NCI-H2171 (cell line): ENCODE measurements around the gene TGFBR3.

ENCODE experiments used
- DNase-seq: peaks from one replicate; lab custom pipeline; 2025; lab: John Stamatoyannopoulos, UW

TGFBR3 gene

DNA sequence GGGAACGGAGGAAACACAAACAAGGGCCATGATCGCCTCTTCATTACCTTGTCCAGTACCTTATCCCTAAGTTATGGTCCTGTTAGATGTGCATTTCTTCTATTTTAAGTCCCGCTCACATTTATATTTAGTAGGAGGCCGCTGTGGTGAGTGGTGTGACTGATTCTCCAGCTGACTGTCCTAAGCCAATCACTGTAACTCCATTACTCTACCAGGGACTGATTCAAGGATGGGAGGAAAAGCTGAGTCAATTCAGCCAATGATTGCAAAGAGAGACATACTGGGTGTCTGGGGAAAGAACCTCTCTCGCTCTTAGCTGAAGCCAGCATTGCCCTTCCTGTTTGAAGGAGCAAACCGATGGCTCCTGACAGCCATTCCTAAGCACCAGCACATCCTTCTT, 59.7 kb downstream of the TGFBR3 start:
- DNase-seq: no peak

DNA sequence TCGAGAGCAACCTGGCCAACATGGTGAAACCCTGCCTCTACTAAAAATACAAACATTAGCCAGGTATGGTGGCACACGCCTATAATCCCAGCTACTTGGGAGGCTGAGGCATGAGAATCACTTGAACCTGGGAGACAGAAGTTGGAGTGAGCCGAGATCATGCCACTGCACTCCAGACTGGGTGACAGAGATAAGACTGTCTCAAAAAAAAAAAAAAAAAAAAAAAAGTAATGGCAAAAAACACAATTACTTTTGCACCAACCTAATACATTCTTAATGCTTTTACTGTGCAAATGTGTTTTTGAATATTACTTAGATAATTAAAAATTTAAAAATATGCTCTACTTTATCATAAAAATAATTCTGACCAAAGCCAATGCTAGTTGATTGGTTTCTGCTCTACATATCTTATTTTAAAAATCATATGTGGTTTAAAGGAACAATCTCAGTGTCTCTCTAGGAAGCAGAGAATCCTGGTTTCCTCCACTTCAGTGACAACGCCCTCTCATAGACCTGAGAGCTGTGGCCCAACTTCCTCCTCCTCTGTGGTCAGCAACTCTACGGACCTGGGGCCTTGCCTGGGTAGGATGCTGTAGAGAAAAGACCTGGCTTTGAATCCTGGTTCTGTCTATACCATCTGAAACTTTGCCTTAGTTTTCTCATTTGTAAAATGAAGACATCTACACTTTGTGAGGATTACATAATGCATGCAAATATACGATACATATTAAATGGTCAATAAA, 64.7 kb downstream of the TGFBR3 start:
- DNase-seq: no peak

DNA sequence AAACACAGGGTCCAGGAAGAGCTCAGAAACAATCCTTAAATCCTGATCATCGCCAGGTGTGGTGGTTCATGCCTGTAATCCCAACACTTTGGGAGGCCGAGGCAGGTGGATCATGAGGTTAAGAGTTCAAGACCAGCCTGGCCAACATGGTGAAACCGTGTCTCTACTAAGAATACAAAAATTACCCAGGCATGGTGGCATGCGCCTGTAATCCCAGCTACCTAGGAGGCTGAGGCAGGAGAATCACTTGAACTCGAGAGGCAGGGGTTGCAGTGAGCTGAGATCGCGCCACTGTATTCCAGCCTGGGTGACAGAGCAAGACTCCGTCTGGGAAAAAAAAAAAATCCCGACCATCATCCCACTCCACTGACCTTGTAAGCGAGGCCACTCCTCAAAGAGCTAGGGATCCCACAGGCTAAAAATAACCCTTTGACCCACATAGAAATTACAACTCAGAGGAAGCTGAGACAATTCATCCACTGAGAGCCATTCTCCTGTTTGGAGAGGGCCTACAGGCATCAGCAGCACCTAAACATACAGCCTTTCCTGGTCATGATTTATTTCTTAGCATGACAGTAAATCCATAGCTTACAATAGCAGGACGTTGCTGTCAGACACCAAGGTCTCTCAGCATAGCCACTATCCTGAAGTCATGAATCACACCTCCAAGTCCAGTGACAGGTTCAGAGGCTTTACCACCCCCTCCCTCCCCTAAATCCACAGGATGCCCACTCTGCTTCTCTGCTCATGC, 66.7 kb downstream of the TGFBR3 start:
- DNase-seq: no peak

DNA sequence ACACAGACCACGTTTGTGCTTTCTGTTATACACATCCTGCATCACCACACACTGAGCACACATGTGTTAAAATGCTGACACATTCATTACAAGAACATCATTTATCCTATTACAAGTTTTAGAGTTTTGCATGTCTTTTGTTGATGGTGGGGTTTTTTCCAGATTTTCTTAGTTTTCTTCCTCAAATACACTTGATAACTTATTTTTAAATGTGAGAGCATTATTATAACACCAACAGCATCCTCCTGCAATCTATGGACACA, 67.3 kb downstream of the TGFBR3 start:
- DNase-seq: no peak

GRCh38 chr1:91817211-91817905, 68.6 kb downstream of the TGFBR3 start:
- DNase-seq: no peak

DNA sequence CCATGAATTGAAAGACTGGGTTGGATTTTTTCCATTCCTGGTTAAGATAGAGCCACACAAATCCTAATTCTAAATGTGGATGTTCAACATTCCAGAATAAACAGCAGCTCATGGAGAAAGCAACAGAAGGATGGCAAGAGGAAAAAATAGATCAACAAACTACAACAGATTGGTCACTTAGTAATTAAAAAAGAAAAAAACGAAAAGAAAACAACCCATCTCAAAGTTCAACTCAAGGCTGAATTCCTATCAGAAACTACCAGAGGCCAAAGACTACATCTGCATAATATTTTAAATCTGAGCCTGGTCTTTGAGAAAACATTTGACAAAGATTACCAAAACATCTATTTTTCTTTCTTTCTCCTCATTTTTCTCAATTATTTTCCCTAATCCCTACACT, 69.9 kb downstream of the TGFBR3 start:
- DNase-seq: no peak

DNA sequence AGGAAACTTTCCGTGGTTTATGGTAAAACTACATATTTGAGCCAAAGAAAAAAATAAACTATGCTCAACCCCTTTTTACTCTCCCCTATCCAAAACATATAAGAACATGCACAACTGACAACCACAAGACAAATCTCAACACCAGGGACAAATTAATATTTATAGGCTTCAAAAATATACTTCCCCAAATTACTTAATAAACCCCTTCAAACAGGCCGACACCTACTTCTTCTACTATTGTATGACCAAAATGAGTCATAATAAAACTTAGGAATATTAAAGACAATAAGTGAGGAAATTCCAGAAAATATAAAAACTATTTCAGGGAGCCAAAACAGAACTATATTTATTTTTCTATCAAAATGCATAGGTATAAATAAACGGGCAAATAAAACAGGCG, 71.5 kb downstream of the TGFBR3 start:
- no peak for DNase-seq

DNA sequence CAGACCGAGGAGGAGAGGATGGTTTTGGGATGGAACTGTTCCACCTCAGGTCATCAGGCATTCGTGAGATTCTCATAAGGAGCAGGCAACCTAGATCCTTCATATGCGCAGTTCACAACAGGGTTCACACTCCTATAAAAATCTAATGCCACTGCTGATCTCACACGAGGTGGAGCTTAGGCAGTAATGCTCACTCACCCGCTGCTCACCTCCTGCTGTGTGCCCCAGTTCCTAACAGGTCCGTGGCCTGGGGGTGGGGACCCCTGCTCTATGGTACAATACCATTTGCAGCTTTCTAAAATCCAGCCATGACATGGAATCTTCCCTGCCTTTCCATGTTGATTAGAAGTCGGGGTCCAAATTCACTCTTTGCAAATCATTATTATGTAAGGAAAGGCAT, 72.1 kb downstream of the TGFBR3 start:
- no peak for DNase-seq

GRCh38 chr1:91811363-91812025, 74.5 kb downstream of the TGFBR3 start:
- no peak for DNase-seq

GRCh38 chr1:91809317-91809716, 76.6 kb downstream of the TGFBR3 start:
- DNase-seq: no peak

GRCh38 chr1:91807921-91808620, 77.9 kb downstream of the TGFBR3 start:
- no peak for DNase-seq

DNA sequence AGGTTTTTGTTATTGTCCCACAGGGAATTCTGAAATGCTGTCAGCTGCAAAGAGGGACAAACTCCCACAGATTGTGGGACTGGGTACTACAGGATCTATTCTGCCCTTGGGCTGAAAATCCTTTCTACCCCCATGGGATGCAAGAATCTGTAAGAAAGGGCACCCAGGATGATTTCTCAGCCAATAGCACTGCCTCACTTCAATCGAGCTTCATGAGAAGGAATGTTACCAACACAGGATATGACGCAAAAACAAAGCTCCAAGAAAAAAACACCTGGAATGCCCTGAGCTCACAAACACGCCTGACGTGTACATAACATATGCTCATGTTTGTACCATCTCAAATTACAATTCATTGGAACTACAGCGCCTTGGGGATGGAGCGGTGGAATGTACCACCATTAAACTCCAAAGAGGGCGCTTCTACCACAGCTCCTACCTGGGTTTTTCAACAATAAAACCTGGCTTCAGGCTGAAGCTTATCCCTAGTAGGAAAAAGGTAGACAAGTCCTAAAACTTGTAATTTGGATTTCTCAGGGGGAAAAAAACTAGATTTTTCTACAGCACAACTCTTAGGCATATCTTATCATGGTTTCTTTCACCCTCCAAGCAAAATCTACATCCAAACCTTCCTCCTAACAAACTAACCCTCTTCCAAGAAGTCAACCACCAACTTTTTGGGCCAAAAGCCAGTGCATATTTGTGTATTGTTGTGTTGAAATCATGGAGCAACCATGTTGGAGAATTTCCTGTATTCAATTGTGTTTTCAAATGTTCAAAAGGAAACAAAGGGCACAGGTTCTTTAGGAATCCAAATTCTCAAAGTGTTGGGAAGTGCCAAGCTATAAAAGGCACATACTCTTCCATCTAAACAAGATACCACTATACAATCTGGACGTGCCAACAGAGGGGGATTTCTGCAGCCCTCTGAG, 78.9 kb downstream of the TGFBR3 start:
- no peak for DNase-seq

GRCh38 chr1:91806181-91806768, 79.7 kb downstream of the TGFBR3 start:
- no peak for DNase-seq

DNA sequence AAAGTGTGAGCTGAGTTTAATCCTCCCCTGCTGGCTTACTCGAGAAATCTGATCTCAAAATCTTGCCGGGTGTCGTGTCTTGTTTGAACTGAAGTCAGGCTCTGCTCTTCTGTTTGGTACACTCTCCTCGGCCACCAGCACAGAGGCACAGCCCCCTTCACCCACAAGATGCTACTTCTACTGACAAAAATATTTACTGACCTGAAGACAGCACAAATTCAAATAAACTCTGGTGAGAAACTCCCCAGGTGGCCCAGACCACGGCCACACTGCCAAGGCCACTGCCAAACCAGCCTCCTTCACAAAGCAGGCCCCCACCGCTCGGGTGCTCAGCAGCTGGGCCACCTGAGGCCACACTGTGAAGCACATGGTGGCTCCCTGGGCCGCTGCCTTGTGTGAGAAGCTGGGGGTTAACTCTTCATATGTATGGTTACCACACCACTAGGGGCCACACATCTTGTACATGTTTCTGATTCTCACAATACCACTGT, 80.6 kb downstream of the TGFBR3 start:
- DNase-seq: no peak

- no peak for DNase-seq
Observed at GRCh38 chr1:91804546-91805023, 81.4 kb downstream of the TGFBR3 start.

DNA sequence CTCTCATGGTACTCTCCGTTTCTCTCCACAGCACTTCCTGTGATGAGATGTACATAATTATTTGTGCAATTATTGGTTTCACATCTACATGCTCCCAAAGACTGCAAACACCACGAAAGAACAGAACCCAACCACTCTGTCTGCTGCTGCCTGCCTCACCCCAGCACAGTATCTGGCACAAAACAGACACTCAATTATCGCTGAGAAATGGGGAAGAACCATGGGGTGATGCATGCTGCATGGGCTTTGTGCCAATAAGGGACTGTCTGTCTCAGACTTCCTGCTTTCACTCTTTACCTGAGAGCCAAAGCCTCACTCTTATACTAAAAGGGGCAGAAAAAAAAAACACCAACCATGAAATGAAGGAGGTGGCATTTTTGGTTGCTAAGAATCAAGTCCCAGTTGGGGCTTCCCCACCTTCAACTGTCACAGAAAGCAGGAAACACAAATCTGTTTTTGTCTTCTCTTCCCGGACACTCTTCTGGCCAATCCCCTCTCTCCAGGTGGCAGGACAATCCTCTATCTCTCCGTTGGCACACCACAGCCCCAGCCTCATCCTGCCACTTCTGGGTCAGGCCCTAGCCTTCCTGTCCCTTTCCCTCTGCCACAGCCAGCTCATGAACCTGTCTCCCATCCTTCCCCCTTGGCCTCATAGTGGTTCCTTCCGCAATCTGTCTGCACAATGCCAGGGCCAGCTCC, 82.0 kb downstream of the TGFBR3 start:
- DNase-seq: no peak

- no peak for DNase-seq
Observed at GRCh38 chr1:91803123-91803522, 82.8 kb downstream of the TGFBR3 start.

DNA sequence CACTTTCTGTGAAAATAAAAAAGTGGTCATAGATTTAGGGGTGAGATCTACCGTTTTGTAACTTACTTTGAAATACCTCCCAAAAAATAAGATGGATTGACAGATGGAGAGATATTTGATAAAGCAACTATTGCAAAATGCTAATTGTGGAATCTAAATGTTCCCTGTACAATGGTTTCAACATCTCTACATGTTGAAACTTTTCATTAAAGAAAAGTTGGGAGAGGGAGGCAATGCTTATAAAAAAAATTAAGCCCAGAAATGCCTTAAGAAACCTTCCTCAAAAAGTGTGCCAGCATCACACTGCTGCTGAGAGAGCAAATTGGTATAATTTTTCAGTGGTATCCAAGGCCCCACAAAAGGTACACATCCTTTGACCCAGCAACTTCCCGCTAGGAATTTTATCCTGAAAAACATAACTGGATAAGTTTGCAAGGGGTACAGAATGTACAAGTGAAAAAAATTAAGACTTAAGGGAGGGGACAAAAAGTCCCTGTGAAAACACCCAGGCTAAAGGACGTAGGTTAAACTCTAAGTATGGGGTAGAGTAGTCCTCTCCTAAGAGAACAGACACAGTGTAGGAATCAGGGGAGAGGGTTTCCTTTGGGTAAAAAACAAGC, 84.3 kb downstream of the TGFBR3 start:
- DNase-seq: no peak

DNA sequence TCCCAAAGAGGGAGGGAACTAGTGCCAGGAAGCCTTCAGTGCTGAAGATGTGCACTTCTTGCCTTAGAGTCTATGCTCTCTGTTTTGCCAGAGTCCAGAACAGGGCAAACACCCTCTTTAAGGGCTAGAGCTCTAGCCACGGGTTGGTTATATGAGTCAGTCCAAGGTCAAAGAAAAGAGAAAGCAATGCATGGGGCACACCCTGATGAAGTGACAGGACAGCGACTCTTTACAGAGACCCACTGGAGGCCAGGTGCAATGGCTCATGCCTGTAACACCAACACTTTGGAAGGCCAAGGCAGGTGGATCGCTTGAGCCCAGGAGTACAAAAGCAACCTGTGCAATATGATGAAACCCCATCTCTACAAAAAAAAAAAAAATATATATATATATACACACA, 86.1 kb downstream of the TGFBR3 start:
- no peak for DNase-seq
